Fibroblast of villous mesenchyme (primary cell): ENCODE data around the gene MARCOL. TPM values are rescaled to one million over a fixed set of nuclear protein-coding genes. Genes with fewer than 3 reads are reported as not detected.
A peak's percentile ranks its signal among the peaks of the same experiment; 100 is the strongest.

ENCODE experiments used
- DNase-seq: peaks from one replicate; pipeline ENCODE4 v3.0.0-alpha.2; 2010; ENCODE audit warnings: low read depth
- H3K4me3 ChIP-seq: 2 replicates; pipeline ENCODE4 v1.5.1; 2011; ENCODE audit warnings: low read depth, mild to moderate bottlenecking, low read length
- small RNA-seq: library from RNA; depleted of rRNA; stranded (forward); fragments of <200 nt; gene quantifications from one replicate; pipeline ENCODE3, GENCODE V24; 2012
- total RNA-seq: library from RNA; depleted of rRNA; stranded (reverse); fragments of >200 nt; gene quantifications from 2 replicates; pipeline ENCODE4 v1.2.3, GENCODE V29; 2012
- TF ChIP-seq, protein P1 (sequence below): IDR thresholded peaks from 2 replicates; pipeline ENCODE4 v1.5.1; 2012; ENCODE audit warnings: low read depth, mild to moderate bottlenecking, low read length; ENCODE audit not compliant: insufficient read depth

Gene MARCOL
- total RNA-seq, 1 donor = not detected

DNA sequence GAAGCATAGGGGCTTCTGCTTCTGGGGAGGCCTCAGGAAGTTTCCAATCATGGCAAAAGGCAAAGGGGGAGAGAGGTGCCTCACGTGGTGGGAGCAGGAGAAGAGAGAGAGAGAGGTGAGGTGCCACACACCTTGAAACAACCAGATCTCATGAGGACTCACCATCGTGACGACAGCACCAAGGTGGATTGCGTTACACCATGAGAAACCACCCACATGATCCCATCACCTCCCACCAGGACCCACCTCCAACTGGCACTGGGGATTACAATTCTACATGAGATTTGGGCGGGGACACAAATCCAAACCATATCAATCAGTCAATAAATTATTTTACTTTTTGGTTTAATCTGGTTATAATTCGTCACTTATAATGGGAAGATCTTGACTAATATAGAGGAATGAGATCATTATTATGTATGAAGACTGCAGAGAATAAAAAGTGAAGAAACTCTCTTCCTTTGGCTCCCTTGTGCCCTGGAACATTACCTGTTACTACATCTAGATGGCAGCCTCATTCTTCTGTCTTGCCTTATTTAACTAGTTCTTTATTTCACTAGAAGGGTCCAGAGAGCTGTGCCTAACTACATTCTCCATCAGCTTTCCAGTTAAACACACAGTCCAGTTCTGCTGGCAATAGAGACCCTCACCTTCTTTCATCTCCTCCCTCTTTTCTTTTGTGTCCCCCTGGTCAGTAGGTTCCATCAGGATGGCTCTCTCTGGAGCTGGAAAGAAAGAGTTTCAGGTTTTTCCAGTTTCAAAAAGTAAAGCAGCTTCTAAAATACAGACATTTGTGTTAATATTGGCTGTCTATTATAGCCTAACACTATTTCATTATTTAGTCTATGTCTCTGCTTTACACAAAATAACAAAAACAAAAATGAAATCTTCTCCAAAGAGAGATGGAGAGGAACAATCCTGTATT lies 52.2 kb downstream of the MARCOL start:
- TF ChIP-seq, protein P1, sequence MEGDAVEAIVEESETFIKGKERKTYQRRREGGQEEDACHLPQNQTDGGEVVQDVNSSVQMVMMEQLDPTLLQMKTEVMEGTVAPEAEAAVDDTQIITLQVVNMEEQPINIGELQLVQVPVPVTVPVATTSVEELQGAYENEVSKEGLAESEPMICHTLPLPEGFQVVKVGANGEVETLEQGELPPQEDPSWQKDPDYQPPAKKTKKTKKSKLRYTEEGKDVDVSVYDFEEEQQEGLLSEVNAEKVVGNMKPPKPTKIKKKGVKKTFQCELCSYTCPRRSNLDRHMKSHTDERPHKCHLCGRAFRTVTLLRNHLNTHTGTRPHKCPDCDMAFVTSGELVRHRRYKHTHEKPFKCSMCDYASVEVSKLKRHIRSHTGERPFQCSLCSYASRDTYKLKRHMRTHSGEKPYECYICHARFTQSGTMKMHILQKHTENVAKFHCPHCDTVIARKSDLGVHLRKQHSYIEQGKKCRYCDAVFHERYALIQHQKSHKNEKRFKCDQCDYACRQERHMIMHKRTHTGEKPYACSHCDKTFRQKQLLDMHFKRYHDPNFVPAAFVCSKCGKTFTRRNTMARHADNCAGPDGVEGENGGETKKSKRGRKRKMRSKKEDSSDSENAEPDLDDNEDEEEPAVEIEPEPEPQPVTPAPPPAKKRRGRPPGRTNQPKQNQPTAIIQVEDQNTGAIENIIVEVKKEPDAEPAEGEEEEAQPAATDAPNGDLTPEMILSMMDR = peak; percentile 61
- H3K4me3 ChIP-seq = no peak overlapping the region
- DNase-seq = peak; percentile 32

Small RNAs within 50 kb of the gene (small RNA-seq; reads per million reads assigned to genes)
- gene HMGN1P16 = not detected

Other genes with a start within 250 kb of the MARCOL start
- under 0.01 TPM in 1 of 2 replicates, not detected in the other for gene SPINK5, start 174.5 kb upstream of the MARCOL start, total RNA-seq
- not detected in 2 replicates for gene SPINK14, start 70.0 kb upstream of the MARCOL start, total RNA-seq
- gene SPINK6, start 35.5 kb upstream of the MARCOL start, total RNA-seq = not detected in 2 replicates
- gene SPINK13, start 30.3 kb downstream of the MARCOL start, total RNA-seq = not detected in 2 replicates
- gene SPINK7, start 73.9 kb downstream of the MARCOL start, total RNA-seq = not detected in 2 replicates
- gene SPINK9, start 97.0 kb downstream of the MARCOL start, total RNA-seq = not detected in 2 replicates
- 74.7 and 99.5 TPM in 2 replicates for gene FBXO38, start 145.4 kb downstream of the MARCOL start, total RNA-seq